ENCODE measurements around the gene ADAMTS5. TPM values are rescaled to one million over a fixed set of nuclear protein-coding genes. Genes with fewer than 3 reads are reported as not detected.

Gene ADAMTS5
- total RNA-seq, 1 donor from 2014 or later: not detected

DNA sequence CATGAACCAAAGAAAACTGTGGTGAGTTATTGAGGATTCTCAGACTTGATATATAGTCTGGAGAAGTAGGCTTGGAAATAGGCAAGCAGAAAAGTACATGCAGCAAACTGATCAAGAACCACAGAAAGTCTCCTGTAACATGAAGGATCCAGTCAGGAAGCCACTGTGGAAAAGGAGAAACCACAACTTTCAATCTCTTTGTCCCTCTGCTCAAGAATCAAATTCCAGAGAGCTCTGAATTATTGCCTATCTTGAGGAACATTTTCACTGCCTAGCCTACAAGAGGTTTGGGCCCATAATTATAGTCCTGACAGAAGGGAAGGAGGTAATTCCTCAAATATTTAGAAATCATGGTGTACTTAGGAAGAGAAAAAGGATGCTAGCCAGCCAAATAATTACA, 78.6 kb downstream of the ADAMTS5 start:
- no peak for DNase-seq (ENCODE audit: low read depth, low spot score)

DNA sequence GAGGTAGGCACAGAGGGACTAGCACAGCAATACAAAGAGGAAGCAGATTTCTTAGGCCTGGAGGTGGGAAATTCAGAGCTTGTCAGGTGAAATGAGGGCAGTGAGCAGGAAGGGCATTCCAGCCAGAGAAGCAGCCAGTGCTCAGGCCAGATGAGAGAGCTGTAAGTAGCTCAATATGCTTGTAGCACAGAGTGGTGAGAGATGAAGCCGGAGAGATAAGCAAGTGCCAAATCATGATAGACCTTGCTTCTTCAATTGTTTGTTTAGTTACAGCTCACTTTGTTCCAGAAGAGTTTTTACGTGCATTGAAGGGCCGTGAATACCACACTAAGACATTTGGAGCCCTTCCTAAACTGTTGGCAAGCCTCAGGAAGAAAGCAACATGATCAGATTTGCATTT, 79.6 kb downstream of the ADAMTS5 start:
- no peak for DNase-seq (ENCODE audit: low read depth, low spot score)

DNA sequence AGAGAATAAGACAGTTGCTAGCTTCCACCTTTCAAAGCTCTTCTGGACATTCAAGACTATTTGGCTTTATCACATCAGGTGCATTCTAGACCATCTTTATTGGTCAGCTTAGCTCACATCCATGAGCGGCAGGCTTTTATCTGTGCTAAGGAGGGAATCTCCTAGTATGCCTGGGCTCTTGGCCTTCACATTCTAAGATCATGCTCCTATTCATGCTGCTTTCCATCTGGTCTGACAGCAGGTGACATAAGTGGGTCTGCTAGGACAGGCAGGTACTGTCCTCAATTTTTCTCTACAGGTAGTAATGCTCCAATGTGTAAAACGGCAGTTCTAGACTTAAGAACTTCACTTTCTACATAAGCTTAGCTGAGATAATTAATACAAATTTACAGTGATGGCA, 82.5 kb downstream of the ADAMTS5 start:
- no peak for DNase-seq (ENCODE audit: low read depth, low spot score)

DNA sequence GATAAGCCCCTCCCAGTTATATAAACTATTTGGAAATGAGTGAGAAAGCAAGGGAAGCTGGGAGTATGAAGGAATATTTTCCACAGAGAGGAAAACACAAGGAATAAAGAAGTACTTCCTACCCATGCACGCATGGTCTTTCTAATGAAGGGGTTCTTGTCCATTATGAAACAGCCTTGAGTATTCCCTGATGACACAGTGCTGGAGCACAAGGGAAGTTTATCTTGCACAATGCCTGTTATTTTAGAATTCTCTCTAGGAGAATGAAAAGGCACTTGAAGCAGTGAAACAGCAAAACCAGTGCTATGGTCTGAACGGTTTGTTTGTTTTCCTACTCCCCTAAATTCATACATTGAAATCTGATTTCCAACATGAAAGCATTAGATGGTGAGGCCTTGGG, 83.1 kb downstream of the ADAMTS5 start:
- DNase-seq (ENCODE audit: low read depth, low spot score): no peak

DNA sequence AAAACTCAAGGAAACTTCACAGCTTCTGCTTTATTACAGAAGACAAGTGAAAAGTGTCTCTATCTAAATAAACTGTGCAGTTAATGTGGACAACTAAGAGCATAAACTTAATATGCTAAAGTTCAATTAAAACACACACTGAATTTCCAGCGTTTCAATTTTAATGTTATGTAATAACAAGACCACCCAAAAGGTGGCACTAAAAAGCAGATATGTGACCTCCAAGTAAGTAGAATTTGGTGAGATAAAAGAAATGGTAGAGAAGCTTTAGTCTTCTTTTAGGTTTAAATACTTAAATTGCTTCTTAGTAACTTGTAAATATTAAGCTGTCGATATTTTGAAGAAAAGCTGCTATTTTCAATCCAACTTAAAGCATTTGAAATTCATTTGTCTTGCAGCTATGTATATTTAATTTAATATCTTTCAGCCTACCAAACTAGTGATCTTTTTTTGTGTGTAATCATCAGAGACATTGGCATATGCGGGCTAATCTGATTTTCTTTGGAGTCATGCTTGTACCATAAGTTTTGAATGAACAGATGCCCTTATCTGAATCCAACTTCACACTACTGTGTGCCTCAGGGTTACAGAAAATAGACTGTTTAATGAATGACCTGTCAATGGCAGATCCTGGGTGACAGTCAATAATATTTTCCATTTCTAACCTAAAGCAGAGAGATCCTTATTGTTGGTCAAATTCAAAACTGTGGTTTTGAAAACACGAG, 85.2 kb downstream of the ADAMTS5 start:
- DNase-seq (ENCODE audit: low read depth, low spot score): no peak

DNA sequence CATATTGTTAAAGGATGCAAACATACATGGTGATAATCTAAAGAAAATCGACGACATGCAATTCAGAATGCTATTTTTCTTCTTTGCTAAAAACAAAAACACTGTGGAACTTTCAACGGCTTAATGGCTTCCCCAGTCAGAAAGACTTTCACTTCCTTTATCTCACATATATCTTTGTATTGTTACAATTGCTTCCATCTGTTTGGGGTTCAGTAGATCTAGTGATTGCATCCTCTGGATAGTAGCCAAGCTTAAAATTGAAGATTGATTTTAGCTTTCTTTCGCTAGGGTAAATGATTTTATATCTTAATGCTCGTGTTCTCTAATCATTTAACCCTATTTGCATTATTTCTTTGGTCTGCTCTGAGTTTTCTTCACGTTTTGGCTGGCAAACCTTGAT, 89.9 kb downstream of the ADAMTS5 start:
- no peak for DNase-seq (ENCODE audit: low read depth, low spot score)

DNA sequence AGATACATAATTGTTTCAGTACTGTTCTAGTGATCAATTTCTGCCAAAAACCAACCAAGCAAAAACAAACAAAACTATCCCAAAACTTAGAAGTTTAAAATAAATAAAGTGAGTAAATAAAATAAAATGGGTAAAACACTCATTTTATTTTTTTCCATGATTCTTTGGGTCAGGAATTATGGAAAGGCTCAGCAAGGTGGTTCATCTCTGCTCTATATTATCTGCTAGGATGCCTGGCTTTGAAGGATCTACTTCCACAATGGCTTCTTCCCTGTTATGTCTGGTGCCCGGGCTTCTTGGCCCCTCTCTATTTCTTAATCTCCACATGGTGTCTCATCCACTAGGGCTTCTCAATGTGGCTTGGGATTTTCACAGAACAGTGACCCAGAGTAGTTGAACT, 92.5 kb downstream of the ADAMTS5 start:
- no peak for DNase-seq (ENCODE audit: low read depth, low spot score)

Other genes starting within 250 kb of the ADAMTS5 start
- gene ADAMTS1, start 121.7 kb downstream of the ADAMTS5 start, total RNA-seq: 70.9 and 106 TPM in 2 replicates